RWPE1 (cell line): ENCODE measurements around the gene DDX46.
A peak's percentile ranks its signal among the peaks of the same experiment; 100 is the strongest.
"Not testable (repeated sequence)": the region's sequence is repeated elsewhere in the genome, so short reads cannot be mapped to it uniquely, and the experiment has no call there.

ENCODE experiments used
- CTCF ChIA-PET: fragments of 350-600 bp; sonication (Branson Sonifier 250); formaldehyde crosslinking; extraction: SDS; loops from one replicate; lab custom pipeline; 2021; lab: Yijun Ruan, JAX
- POLR2A ChIA-PET: fragments of 400-600 bp; formaldehyde crosslinking; extraction: SDS; loops from one replicate; lab custom pipeline; 2020; ENCODE audit warnings: antibody characterized with exemption; ENCODE audit not compliant: low non-redundant PET; lab: Yijun Ruan, JAX
- DNase-seq: peaks from one replicate; pipeline ENCODE4 v3.0.0; 2012; ENCODE audit warnings: low spot score
- H3K27ac ChIP-seq: fragments of 450-650 bp; 2 replicates; pipeline ENCODE4 v1.5.1; 2017
- CTCF ChIP-seq: fragments of 450-650 bp; conservative IDR thresholded peaks from 2 replicates; pipeline ENCODE4 v1.5.1; 2017; ENCODE audit warnings: low read depth, mild to moderate bottlenecking

DDX46 gene

GRCh38 chr5:134758504-134759341, at the start of gene DDX46:
TSS of gene DDX46 (plus strand) at chr5:134758779. CDS start at chr5:134758939, 160 bp downstream.
- DNase-seq = peak; percentile 99
- CTCF ChIA-PET = interaction anchor here (0.5 to 1.2 kb wide), 11 partner anchors 14 to 582 kb away, joined by 3 to 6 read pairs (median 3); partner anchors contain the start of gene CAMLG
- peak within 1 kb of the TSS; percentile 76 for H3K27ac ChIP-seq
- peak; percentile 97 for TF ChIP-seq CTCF
- POLR2A ChIA-PET = interaction anchor here (0.5 to 0.7 kb wide), 2 partner anchors 12 to 146 kb away, joined by 3 to 5 read pairs; no protein-coding TSS in a partner anchor

GRCh38 chr5:134714120-134714519, 44.5 kb upstream of the DDX46 start:
- no peak overlapping the region for H3K27ac ChIP-seq
- CTCF ChIA-PET = interaction anchor here (0.6 kb wide), 1 partner anchor 26 kb away, joined by 3 read pairs; no protein-coding TSS in a partner anchor
- no peak for TF ChIP-seq CTCF
- no peak for DNase-seq
- POLR2A ChIA-PET = no interaction called here

GRCh38 chr5:134714541-134714940, 44.0 kb upstream of the DDX46 start:
- TF ChIP-seq CTCF = no peak
- ChIA-PET POLR2A (no interaction called here), CTCF (no interaction called here)
- H3K27ac ChIP-seq = no peak overlapping the region
- DNase-seq = no peak

GRCh38 chr5:134715466-134715865, 43.1 kb upstream of the DDX46 start:
- DNase-seq, POLR2A ChIA-PET, CTCF ChIA-PET, H3K27ac ChIP-seq: not testable (repeated sequence)

- ChIA-PET CTCF (interaction anchor here (0.6 kb wide), 1 partner anchor 99 kb away, joined by 3 read pairs; no protein-coding TSS in a partner anchor), POLR2A (no interaction called here)
- TF ChIP-seq CTCF = no peak
- no peak overlapping the region for H3K27ac ChIP-seq
- no peak for DNase-seq
Observed at GRCh38 chr5:134724872-134725271, 33.7 kb upstream of the DDX46 start.

- ChIA-PET POLR2A (no interaction called here), CTCF (interaction anchor here (0.6 to 0.7 kb wide), 4 partner anchors 74 to 426 kb away, joined by 3 to 4 read pairs (median 3); no protein-coding TSS in a partner anchor)
- no peak for DNase-seq
- no peak overlapping the region for H3K27ac ChIP-seq
- TF ChIP-seq CTCF = no peak
Observed at GRCh38 chr5:134732819-134733218, 25.8 kb upstream of the DDX46 start.
